H1 (cell line): ENCODE data around the gene THBS4. TPM values are rescaled to one million over a fixed set of nuclear protein-coding genes. Genes with fewer than 3 reads are reported as not detected.

Experiments used
- CBX5 ChIP-seq: fragments of 300-800, 300-1000 bp; sonication (generic); IDR thresholded peaks from 2 replicates; pipeline ENCODE4 v1.7.1; 2016; ENCODE audit warnings: antibody characterized with exemption, low read length, low read depth
- POLR2A ChIP-seq, 2 experiments: IDR thresholded peaks; 1 replicate in 1 of 2; 2 replicates in 1 of 2; pipeline ENCODE4 v1.6.1; 2011; ENCODE audit warnings: low read depth in 2 of 2, low read length in 2 of 2, mild to moderate bottlenecking in 2 of 2; ENCODE audit errors: control extremely low read depth in 1 of 2
- YY1 ChIP-seq: IDR thresholded peaks from 2 replicates; pipeline ENCODE4 v1.6.1; 2011; ENCODE audit warnings: low read depth, mild to moderate bottlenecking, low read length
- polyA plus RNA-seq, 7 experiments: library from polyadenylated mRNA; depleted of rRNA in 3 of 7; stranded (reverse) in 5 of 7; unstranded in 2 of 7; fragments of >200 nt in 5 of 7; fragments of 200-250 nt in 2 of 7; gene quantifications; 1 replicate in 5 of 7; 2 replicates in 1 of 7; 4 replicates in 1 of 7; pipeline versions ENCODE4 v1.2.1 to v1.2.3, GENCODE V29; 2011 to 2013; ENCODE audit warnings: missing spikeins in 2 of 7, mixed read lengths in 2 of 7
- total RNA-seq: library from RNA; stranded (reverse); fragmentation: NEBNext Ultra II Directional; extraction: Animal tissue kit (Norgen Biotek cat#: 25700); gene quantifications from 2 replicates; pipeline ENCODE4 v1.2.1, GENCODE V29; 2021

Gene THBS4
- total and polyA plus RNA-seq, 2 of the 8 experiments (the other 6 are each of a cell fraction or from before 2014, with no cell fraction given): 12.8 to 25.4 TPM

DNA sequence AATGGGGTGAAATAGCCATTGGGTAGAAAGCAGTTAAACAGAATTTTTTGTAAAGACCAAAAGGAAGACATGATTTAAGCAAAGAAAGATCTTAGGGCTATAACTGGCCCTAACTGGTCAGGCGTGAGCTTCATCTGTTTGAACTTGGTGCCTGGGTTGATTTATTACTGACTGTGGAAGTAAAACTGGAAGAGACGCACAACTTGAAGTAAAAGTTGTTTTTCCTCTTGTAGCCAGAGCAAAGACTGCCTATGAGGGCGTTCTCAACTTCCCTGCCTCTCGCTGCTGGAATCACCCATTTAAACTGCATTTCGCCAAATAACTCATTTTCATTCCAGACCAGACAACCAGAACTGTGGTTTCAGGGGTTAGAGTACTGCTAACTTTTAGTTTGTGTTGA, 1.5 kb downstream of the THBS4 start (continued):
- TF ChIP-seq YY1 (no peak), CBX5 (no peak), POLR2A (IDR thresholded peaks at IDR 0.05; ENCODE audit: control extremely low read depth in 1 of 2, low read depth in 2 of 2, low read length in 2 of 2) (no peak)
- TF ChIP-seq, all 59 proteins: peak for 0
